Measurements from ENCODE around the gene HOXB5.

HOXB5 gene

GRCh38 chr17:48588528-48588927 is 5.1 kb downstream of the HOXB5 start:
- Histone ChIP-seq H3K36me3 (no peaks in the 10 kb centered on the region), H3K4me3 (ENCODE audit: low read depth, low read length) (no peak overlapping the region), H3K27me3 (peaks cover 96% of the 10 kb centered on the region), H3K4me1 (no peaks in the 10 kb centered on the region), H3K9me3 (no peaks in the 10 kb centered on the region)
- no peak for DNase-seq
- TF ChIP-seq CTCF (IDR thresholded peaks at IDR 0.05; ENCODE audit: low read depth, low read length), result no peak

- Histone ChIP-seq H3K4me1 (no peaks in the 10 kb centered on the region), H3K9me3 (no peaks in the 10 kb centered on the region), H3K27me3 (peaks cover 96% of the 10 kb centered on the region), H3K36me3 (no peaks in the 10 kb centered on the region), H3K4me3 (ENCODE audit: low read depth, low read length) (no peak overlapping the region)
- DNase-seq, result no peak
- TF ChIP-seq CTCF (IDR thresholded peaks at IDR 0.05; ENCODE audit: low read depth, low read length), result no peak
These were observed 5.5 kb downstream of the HOXB5 start for GRCh38 chr17:48588074-48588415.

- Histone ChIP-seq H3K4me1 (no peaks in the 10 kb centered on the region), H3K9me3 (no peaks in the 10 kb centered on the region), H3K36me3 (no peaks in the 10 kb centered on the region), H3K4me3 (ENCODE audit: low read depth, low read length) (no peak overlapping the region), H3K27me3 (peaks cover 96% of the 10 kb centered on the region)
- no peak for DNase-seq
- no peak for TF ChIP-seq CTCF (IDR thresholded peaks at IDR 0.05; ENCODE audit: low read depth, low read length)
These were observed 6.1 kb downstream of the HOXB5 start for GRCh38 chr17:48587276-48588073.

- no peaks in the 10 kb centered on the region for H3K36me3 ChIP-seq
- no peaks in the 10 kb centered on the region for H3K9me3 ChIP-seq
- no peak for TF ChIP-seq CTCF (IDR thresholded peaks at IDR 0.05; ENCODE audit: low read depth, low read length)
- peaks cover 98% of the 10 kb centered on the region for H3K27me3 ChIP-seq
- no peak overlapping the region for H3K4me3 ChIP-seq (ENCODE audit: low read depth, low read length)
- H3K4me1 ChIP-seq, result no peaks in the 10 kb centered on the region
- no peak for DNase-seq
These were observed 7.0 kb downstream of the HOXB5 start for GRCh38 chr17:48586355-48587258.

GRCh38 chr17:48584223-48584741 is 9.3 kb downstream of the HOXB5 start:
- no peaks in the 10 kb centered on the region for H3K9me3 ChIP-seq
- H3K4me1 ChIP-seq, result no peaks in the 10 kb centered on the region
- H3K27me3 ChIP-seq, result peaks cover 98% of the 10 kb centered on the region
- H3K36me3 ChIP-seq, result no peaks in the 10 kb centered on the region
- H3K4me3 ChIP-seq (ENCODE audit: low read depth, low read length), result no peak overlapping the region
- DNase-seq, result no peak
- no peak for TF ChIP-seq CTCF (IDR thresholded peaks at IDR 0.05; ENCODE audit: low read depth, low read length)

Data from BE2C (cell line).